ENCODE data around the gene MORC3. TPM values are rescaled to one million over a fixed set of nuclear protein-coding genes. Genes with fewer than 3 reads are reported as not detected.
A peak's percentile ranks its signal among the peaks of the same experiment; 100 is the strongest.
"Not testable (repeated sequence)": the region's sequence is repeated elsewhere in the genome, so short reads cannot be mapped to it uniquely, and the experiment has no call there.

The MORC3 gene
- total and polyA plus RNA-seq, 10 donors = 14.8 to 57.6 (median 51.0) TPM

GRCh38 chr21:36379251-36379650, 59.3 kb downstream of the MORC3 start:
- Histone ChIP-seq H3K9me3 (no peaks in the 10 kb centered on the region), H3K36me3 (peaks cover 0 to 50% (median 39%) of the 10 kb centered on the region in 6 donors), H3K4me1 (no peaks in the 10 kb centered on the region), H3K4me3 (no peak overlapping the region), H3K27me3 (replicated peaks in 1 of 7) (no peaks in the 10 kb centered on the region), H3K27ac (no peak overlapping the region)
- WGBS, 5 donors = 94 to 98% (median 96%) methylated on average over 6 of the region's 6 CpGs
- TF ChIP-seq POLR2A (IDR thresholded peaks at IDR 0.05) = no peak
- TF ChIP-seq POLR2AphosphoS5 (IDR thresholded peaks at IDR 0.05) = no peak
- TF ChIP-seq CTCF (IDR thresholded peaks at IDR 0.05 in 8 of 11, conservative IDR thresholded peaks at IDR 0.05 in 3 of 11) = no peak
- DNase-seq = no peak
- intact Hi-C loops (cut with DNase I; ENCODE audit: low total_unique reads) = no loop called here

DNA sequence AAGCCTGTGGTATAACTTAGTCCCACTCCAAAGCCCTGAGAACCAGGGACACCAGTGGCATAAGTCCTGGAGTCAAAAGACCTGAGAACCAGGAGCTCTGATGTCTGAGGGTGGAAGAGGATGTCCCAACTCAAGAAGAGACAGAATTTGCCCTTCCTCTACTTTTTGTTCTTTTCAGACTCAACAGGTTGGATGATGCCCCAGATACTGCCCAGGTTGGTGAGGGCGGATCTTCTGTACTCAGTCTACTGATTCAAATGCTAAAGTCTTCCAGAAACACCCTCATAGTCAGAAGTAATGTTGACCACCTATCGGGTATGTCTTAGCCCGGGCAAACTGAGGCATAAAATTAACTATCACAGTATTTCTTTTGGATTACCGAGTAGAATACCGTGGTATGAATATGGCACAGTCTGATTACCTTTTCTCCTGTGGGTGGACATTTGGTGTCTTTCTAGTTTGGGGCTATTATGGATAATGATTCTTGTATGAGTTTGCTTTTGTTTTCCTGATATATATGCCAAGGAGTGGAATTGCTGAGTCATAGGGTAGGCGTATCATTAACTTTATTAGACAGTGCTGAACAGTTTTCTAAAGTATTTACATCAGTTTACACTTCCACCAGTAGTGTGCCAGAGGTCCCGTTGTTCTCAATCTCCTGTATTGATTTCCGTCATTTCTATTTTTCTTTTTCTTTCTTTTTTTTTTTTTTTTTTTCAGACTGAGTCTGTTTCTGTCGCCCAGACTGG, 62.0 kb downstream of the MORC3 start:
- H3K27ac ChIP-seq = no peak overlapping the region
- TF ChIP-seq POLR2AphosphoS5 (IDR thresholded peaks at IDR 0.05) (no peak), CTCF (IDR thresholded peaks at IDR 0.05 in 8 of 11, conservative IDR thresholded peaks at IDR 0.05 in 3 of 11) (no peak), POLR2A (IDR thresholded peaks at IDR 0.05) (no peak)
- peaks cover 0 to 18% (median 12%) of the 10 kb centered on the region in 6 donors for H3K4me1 ChIP-seq
- H3K4me3 ChIP-seq = no peak overlapping the region
- DNase-seq = no peak
- peaks cover 0 to 22% (median 13%) of the 10 kb centered on the region in 6 donors for H3K36me3 ChIP-seq
- WGBS, 5 donors = 92 to 99% (median 93%) methylated on average over 9 of the region's 9 CpGs
- intact Hi-C loops (cut with DNase I; ENCODE audit: low total_unique reads) = no loop called here
- no peaks in the 10 kb centered on the region for H3K9me3 ChIP-seq
- H3K27me3 ChIP-seq (replicated peaks in 1 of 7) = no peaks in the 10 kb centered on the region

DNA sequence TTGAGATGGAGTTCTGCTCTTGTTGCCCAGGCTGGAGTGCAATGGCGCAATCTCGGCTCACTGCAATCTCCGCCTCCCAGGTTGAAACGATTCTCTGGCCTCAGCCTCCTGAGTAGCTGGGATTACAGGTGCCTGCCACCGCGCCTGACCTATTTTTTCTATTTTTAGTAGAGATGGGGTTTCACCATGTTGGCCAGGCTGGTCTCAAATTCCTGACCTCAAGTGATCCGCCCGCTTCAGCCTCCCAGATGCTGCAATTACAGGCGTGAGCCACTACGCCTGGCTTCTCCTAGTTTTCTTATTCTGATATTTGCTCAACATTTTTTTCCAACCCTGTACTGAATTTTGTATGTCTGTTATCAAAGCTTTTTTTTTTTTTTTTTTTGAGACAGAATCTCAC, 62.7 kb downstream of the MORC3 start:
- H3K9me3 ChIP-seq; intact Hi-C loops (cut with DNase I; ENCODE audit: low total_unique reads); H3K4me3 ChIP-seq; H3K27ac ChIP-seq; H3K27me3 ChIP-seq (replicated peaks in 1 of 7); DNase-seq: not testable (repeated sequence)
- Histone ChIP-seq H3K36me3 (peaks cover 0 to 18% (median 6%) of the 10 kb centered on the region in 6 donors), H3K4me1 (peaks cover 0 to 18% (median 12%) of the 10 kb centered on the region in 6 donors)
- 90 to 98% (median 93%) methylated on average over 10 of the region's 10 CpGs for WGBS, 5 donors

DNA sequence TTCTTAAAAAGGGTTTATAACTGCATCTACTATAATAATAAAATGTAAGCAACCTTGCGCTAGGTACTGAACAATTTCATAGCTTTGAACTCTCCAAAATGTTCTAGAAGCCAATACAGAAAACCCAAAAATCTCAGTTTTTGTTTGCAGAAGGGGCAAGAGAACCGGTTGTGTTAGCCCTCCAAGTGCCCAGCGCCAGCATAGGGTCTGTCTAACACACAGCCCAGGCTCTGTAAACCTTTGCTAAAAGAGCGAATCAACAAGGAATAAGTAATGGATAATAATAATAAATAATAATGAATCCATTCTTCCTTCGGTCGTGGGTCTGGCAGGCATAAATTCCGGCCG, 64.9 kb downstream of the MORC3 start:
- H3K9me3 ChIP-seq = no peaks in the 10 kb centered on the region
- DNase-seq = no peak
- no peaks in the 10 kb centered on the region for H3K27me3 ChIP-seq (replicated peaks in 1 of 7)
- intact Hi-C loops (cut with DNase I; ENCODE audit: low total_unique reads) = no loop called here
- H3K36me3 ChIP-seq = peaks cover 0 to 8% (median 0%) of the 10 kb centered on the region in 6 donors
- H3K4me3 ChIP-seq = peak overlapping the region; percentile 55 to 80 (median 64)
- WGBS, 5 donors = 36 to 39% (median 38%) methylated on average over 8 of the region's 8 CpGs
- TF ChIP-seq CTCF (IDR thresholded peaks at IDR 0.05 in 8 of 11, conservative IDR thresholded peaks at IDR 0.05 in 3 of 11) (no peak), POLR2A (IDR thresholded peaks at IDR 0.05) (no peak), POLR2AphosphoS5 (IDR thresholded peaks at IDR 0.05) (no peak)
- H3K4me1 ChIP-seq = peaks cover 0 to 18% (median 12%) of the 10 kb centered on the region in 6 donors
- H3K27ac ChIP-seq = no peak overlapping the region
